ENCODE results near the gene GEMIN5.
"Not testable (repeated sequence)": the region's sequence is repeated elsewhere in the genome, so short reads cannot be mapped to it uniquely, and the experiment has no call there.

The GEMIN5 gene, protein sequence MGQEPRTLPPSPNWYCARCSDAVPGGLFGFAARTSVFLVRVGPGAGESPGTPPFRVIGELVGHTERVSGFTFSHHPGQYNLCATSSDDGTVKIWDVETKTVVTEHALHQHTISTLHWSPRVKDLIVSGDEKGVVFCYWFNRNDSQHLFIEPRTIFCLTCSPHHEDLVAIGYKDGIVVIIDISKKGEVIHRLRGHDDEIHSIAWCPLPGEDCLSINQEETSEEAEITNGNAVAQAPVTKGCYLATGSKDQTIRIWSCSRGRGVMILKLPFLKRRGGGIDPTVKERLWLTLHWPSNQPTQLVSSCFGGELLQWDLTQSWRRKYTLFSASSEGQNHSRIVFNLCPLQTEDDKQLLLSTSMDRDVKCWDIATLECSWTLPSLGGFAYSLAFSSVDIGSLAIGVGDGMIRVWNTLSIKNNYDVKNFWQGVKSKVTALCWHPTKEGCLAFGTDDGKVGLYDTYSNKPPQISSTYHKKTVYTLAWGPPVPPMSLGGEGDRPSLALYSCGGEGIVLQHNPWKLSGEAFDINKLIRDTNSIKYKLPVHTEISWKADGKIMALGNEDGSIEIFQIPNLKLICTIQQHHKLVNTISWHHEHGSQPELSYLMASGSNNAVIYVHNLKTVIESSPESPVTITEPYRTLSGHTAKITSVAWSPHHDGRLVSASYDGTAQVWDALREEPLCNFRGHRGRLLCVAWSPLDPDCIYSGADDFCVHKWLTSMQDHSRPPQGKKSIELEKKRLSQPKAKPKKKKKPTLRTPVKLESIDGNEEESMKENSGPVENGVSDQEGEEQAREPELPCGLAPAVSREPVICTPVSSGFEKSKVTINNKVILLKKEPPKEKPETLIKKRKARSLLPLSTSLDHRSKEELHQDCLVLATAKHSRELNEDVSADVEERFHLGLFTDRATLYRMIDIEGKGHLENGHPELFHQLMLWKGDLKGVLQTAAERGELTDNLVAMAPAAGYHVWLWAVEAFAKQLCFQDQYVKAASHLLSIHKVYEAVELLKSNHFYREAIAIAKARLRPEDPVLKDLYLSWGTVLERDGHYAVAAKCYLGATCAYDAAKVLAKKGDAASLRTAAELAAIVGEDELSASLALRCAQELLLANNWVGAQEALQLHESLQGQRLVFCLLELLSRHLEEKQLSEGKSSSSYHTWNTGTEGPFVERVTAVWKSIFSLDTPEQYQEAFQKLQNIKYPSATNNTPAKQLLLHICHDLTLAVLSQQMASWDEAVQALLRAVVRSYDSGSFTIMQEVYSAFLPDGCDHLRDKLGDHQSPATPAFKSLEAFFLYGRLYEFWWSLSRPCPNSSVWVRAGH (N-terminal part only)

DNA sequence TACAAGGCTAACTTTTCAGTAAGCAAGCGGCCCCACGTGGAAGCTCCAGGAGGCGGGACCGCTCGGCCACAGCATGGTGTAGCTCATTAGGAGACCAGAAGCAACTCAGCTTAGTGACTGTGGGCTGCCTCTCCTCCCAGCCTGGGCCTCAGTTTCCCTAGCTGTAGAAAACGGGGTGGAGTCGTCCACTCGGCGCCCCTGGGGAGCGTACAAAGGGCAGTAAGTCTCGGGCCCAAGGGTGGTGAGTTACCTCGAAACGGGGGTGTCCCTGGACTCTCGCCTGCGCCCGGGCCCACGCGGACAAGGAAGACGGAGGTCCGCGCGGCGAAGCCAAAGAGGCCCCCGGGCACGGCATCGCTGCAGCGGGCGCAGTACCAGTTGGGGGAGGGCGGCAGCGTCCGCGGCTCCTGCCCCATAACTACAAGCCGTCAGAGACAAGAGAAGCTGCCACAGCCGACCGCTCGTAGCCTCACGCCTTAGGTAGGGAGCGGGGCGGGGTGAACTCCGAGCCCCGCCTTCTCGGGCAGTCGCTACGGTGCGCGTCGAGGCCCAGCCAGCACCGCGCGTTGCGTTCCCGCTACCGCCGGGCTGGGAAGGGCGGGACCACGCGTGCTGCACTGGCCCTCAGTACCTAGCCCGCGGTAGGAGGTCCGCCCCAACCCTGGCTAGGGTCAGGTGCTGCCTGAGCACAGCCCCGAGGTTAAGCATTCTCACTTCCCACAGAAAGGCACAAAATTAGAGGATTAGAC, at the start of gene GEMIN5:
Gene GEMIN5 (minus strand): TSS at position 494 of the 749 bp plus-strand sequence. CDS start 78 bp downstream, at position 416.
- DNase-seq (ENCODE audit: low read depth, low spot score), result peak; percentile 94

DNA sequence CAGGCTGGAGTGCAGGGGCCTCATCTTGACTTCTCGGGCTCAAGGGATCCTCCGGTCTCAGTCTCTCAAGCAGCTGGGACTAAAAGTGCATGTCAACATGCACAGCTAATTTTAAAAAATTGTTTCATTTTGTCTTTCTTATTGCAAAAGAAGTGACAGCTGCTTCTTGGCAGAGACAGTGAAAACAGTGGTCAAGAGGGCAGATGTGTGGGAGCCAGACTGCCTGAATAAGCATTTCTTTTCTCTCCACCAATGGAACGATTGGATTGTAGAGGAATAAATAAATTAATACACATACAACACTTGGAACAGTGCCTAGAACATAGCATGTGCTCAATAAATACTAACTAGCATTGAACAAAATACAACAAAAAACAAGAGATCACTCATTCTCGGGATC, 48.1 kb upstream of the GEMIN5 start:
- no peak for DNase-seq (ENCODE audit: low read depth, low spot score)

DNA sequence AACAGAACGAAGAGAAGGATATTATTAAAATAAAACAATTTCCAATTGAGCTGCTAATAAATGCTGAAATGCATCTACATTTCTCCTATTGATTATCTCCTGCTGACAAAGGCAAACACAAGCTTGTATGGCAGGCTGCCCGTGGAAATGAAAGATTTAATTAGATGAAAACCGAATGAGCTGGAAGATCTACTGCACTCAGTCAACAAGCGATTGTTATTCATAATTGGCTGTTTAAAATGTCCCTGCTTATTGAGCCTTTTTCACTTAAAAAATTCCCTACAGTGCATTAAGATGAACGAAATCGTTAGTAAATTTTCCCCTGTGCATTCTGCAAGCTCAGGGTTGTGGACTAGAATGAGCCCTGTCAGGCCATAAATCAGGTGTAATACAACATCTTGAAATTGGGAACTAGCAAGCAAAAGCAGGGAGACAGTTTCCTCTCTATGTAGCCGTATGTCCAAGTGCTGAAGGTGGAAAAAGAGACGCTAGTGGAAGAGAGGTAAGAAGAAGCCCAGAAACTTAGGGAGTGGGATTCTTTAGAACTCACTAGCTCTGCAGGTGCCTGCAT, 47.0 kb upstream of the GEMIN5 start:
- no peak for DNase-seq (ENCODE audit: low read depth, low spot score)

DNA sequence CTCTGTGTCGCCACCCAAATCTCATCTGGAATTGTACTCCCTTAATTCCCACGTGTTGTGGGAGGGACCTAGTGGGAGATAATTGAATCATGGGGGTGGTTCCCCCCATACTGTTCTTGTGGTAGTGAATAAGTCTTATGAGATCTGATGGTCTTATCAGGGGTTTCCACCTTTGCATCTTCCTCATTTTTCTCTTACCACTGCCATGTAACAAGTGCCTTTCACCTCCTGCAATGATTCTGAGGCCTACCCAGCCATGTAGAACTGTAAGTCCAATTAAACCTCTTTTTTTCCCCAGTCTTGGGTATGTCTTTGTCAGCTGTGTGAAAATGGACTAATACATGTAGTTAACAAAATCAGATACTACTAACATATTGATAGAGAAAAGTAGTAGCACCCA, 40.3 kb upstream of the GEMIN5 start:
- not testable (repeated sequence) for DNase-seq (ENCODE audit: low read depth, low spot score)

DNA sequence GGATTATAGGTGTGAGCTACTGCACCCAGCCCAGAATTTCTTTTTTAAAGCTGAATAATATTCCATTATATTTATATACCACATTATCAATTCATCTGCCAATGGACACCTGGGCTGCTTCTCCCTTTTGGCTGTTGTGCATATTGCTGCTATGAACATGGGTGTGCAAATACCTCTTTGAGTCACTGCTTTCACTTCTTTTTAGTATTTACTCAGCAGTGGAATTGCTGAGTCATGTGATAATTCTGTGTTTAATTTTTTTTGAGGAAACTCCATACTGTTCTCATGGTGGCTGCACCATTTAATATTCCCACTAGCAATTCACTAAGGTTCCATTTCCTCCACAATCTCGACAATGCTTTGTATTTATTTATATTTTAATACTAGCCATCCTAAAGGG, 39.4 kb upstream of the GEMIN5 start:
- peak; percentile 11 for DNase-seq (ENCODE audit: low read depth, low spot score)

DNA sequence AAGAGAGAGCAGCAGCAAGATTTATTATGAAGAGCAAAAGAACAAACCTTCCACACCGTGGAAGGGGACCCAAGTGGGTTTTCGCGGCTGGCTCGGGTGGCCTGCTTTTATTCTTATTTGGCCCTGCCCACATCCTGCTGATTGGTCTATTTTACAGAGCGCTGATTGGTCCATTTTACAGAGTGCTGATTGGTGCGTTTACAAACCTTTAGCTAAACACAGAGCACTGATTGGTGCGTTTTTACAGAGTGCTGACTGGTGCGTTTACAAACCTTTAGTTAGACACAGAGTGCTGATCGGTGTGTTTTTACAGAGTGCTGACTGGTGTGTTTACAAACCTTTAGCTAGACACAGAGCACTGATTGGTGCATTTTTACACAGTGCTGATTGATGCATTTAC, 38.1 kb upstream of the GEMIN5 start:
- DNase-seq (ENCODE audit: low read depth, low spot score), result not testable (repeated sequence)

DNA sequence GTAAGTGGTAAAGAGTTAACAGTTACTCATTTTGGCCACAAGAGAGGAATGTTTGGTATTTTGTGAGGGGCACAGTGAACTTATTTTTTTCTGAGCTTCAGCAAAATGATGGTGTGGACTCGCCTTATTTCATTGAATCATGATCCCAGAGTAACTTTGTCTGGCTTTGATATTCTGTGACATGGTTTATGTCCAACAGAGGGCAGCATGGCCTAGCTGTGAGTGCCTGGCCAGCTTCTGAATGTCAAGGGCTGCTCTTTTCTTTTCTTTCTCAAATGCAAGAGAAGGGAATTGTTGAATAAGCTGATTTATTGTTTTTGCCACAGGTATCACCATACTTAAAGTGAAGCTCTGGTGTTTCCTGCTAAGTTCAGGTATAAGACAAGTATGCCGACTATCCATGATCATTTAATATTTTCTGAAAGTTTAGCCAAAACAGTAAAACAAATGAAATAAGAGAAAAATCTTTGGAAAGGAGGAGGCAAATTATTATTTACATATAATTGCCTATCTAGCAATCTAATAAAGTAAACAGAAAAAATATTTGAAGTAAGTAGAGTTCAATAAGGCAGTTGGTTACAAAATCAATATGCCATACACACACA, 34.6 kb upstream of the GEMIN5 start:
- peak; percentile 71 for DNase-seq (ENCODE audit: low read depth, low spot score)

DNA sequence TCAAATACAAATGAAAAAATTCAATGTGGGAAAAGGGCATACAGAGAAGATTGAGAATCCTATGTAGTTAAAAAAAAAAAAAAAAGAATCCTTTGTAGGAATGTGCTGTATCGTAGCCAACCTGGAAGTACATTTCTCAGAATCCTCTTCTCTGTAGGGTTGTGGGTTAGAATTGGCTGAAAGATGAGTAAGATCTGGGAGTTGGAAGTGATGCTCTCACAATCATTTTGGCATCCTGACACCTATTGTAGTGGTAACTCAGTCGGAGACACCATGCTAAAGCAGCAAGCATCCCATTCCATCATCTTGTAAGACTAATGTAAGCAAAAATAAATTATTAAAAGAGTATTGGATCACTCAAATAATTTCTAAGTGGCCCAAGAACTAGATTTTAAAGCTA, 33.5 kb upstream of the GEMIN5 start:
- peak; percentile 33 for DNase-seq (ENCODE audit: low read depth, low spot score)

DNA sequence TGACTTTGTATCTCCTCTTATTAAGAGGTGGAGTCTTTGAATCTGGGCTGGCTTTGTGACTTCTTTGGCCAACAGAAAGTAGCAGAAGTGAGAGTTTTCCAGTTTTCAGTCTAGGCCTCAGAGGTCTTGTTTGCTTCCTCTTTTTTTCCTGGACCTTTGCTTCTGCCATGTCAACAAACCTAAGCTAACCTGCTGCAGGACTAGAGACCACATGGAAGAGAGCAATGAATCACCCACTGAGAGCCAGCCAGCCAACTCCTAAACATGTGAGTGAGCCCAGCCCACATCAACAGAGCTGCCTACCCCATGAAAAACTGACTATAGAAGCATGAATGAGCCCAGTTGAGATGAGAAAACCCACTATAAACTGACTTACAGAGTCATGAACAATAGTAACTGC, 32.7 kb upstream of the GEMIN5 start:
- peak; percentile 51 for DNase-seq (ENCODE audit: low read depth, low spot score)

DNA sequence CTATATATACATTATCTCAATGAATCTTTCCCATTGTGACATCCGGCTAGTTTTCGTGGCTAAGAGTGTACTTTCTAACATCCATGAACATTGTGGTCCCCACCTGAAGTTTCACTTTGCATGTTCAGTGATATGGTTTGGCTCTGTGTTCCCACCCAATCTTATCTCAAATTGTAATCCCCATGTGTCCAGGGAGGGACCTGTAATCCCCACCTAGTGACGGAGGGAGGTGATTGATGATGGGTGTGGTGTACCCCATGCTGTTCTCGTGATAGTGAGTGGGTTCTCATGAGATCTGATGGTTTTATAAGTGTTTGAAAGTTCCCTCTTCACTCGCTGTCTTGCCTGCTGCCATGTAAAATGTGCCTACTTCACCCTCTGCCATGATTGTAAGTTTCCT, 30.9 kb upstream of the GEMIN5 start:
- no peak for DNase-seq (ENCODE audit: low read depth, low spot score)

DNA sequence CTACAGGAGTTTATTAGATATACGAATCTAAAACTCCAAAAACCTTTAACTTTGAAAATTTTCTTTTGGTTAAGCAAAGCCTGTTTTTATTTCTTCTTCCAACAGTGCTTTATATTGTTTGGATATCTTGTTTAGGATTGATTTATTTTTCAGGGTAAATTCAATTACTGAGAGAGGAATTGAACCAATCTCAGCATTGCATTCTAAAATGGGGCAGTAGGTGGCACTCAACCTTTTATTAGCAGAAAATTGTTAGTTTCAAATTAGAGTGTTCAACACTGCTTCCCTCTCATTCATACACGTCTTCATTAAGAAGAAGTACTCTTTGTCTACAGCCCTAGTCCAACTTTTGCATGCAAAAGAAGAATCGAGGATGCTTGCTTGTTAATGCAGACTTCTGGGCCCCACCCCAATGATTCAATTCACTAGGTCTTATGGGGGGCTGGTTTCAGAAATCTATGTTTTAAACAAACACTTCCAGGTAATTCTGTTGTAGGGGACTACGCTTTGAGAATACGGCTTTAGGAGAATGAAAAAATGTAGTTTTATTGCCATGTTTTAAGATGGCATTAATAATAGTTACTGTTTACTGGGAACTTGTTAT, 29.5 kb upstream of the GEMIN5 start:
- DNase-seq (ENCODE audit: low read depth, low spot score), result peak; percentile 17

DNA sequence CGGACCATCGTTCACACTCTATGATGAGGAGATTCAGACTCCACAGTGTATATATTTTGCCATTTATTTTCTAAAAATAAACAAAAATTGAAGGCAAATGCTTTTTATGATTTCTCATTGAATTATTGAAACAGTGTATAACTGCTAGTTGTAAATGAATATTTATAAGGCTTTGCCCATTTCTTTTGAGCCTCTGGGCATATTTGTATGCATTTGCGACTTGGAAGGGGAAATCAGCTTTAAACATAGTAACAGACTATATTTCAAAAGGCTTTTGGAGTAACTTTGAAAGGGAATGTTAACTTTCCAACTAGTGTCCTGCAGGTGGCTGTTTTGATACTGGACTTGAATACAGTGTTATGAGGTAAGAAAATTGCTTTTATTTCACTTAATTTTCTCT, 28.9 kb upstream of the GEMIN5 start:
- DNase-seq (ENCODE audit: low read depth, low spot score), result no peak

DNA sequence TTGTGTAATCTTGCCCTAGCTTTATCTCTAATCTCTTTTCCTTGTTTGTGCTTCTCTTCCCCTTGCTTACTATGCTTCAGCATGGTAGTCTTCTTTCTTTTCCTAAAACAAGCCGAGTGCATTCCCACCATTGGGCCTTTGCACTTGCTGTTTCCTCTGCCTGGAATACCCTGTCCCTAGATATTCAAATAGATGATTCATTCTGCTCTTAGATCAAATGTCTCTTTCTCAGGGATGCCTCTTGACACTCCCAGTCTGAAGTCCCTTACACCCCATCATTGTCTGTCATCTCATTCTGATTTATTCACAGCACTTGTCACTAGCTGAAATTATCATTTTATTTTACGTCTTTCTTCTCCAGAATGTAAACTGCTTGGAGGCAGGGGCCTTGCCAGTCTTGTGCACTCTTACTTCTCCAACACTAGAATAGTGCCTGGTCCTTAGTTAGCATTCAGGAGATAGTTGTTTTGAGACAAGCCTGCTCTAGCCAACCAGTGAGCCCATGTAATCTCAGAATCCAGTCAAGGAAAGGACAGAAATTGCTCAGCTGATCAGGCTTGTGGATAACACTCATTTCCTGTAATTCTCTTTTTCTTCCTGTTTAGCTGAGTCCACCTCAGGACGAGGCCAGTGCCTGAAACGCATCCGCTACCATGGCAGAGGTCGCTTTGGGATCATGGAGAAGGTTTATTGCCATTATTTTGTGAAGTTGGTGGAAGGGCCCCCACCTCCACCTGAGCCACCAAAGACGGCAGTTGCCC, 28.2 kb upstream of the GEMIN5 start:
- DNase-seq (ENCODE audit: low read depth, low spot score), result no peak

DNA sequence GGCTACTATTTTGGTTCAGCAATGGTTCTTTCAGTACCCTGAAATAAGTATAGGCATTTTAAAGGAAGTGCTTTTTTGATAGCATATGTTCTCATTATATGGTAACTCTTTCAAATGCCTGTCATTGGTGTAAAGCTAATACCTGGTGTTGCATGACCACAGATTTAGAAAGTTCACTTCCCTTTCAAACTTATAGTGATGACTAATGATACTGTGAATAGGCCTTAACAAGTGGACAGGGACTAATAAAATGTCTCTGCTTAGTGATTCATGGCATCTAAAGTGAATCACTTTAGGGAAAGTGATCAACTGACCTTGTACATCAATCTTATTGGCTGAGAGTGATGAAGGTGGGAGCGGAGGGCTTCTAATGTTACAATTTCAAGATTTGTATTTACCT, 24.5 kb upstream of the GEMIN5 start:
- peak; percentile 7 for DNase-seq (ENCODE audit: low read depth, low spot score)

DNA sequence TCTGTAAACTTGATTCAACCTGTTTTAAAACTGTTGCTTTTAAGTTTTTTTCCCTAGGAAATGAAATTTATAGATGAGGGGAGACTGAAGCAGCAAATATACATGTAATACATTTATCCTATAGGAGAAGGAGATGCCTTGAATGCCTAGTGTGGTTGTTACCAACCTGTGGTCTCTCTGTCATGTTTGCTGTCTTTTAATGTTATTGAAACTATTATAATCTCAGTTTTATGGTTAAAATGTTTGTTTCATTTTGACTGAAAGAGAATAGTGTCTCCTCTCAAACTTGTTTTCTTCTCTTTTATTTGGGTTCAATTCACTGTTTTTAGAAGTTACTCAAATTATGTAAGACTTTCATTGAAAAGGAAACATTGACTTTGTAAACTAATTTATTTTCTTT, 18.7 kb upstream of the GEMIN5 start:
- DNase-seq (ENCODE audit: low read depth, low spot score), result no peak

DNA sequence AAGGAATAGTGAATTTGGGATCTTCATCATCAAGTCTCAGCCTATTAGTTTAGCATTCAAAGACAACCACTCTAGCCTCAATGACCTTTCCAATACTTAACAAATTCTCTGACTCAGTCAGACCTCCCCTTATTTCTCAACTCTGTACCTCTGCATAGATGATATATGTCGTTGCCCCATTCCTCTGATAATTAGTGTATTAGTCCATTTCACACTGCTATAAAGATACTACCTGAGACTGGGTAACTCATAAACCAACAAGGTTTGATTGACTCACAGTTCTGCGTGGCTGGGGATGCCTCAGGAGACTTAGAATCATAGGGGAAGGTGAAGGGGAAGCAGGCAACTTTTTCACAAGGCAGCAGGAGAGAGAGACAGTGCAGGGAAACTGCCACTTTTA, 11.8 kb upstream of the GEMIN5 start:
- DNase-seq (ENCODE audit: low read depth, low spot score), result no peak

DNA sequence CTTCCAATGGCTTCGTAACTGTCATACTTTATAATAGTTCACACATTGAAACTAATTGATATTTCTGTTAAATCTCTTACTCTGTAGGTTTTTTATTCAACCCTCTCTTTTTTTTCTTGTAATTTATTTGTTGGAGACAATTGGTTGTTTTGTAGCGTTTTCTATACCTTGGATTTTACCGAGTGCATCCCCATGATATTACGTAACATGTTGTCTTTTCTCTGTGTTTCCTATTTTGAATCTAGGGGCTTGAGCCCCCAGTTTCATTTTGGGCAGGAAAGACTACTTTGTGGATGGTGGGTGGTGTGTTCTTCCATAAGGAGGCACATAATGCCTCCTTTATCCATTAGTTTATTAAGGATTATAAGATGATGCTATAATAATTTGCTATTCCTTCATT, 10.3 kb upstream of the GEMIN5 start:
- no peak for DNase-seq (ENCODE audit: low read depth, low spot score)

DNA sequence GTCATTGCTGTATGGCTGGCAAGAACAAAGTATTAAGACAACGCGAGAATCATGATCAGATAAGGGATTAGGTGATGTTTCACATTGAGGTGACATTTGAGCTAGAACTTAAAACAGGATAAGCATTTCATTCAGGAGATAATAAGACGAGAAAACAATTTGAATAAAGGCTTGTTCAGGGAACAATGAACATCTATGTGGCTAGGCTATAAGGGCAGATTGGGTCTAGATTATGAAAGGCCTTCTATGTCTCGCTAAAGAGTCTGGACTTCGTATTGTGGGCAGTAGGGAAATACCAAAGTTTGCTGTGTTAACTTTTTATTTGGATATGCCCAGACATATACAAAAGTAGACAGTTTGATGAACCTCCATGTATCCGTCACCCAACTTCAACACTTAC, 9.8 kb upstream of the GEMIN5 start:
- DNase-seq (ENCODE audit: low read depth, low spot score), result no peak

DNA sequence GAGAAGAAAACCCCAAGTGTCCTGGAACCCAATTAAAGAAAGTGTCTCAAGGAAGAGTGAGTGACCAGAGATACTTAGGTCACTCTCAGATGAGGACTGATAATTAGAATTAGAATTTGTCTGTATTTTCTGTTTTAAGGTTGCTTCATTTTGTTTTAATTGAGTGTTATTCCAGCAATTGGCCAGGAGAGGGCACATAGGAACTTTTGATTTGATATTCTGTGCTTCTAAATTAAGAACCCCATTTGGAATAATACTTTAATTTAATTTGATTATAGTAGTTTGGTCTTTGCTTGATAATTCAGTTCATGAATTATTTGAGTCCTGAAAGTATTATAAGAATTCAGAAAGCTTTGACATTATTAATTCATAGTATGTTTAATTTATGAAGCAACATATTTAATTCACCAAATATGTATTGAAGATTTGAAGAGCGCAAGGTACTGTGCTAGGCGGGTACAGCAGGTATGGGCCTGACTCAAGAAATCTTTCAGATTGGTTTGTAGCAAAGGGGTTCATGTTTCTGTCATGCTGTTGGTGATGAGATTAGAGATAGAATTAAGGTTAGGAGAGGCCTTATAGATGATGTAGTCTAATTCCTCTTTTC, 7.8 kb upstream of the GEMIN5 start:
- DNase-seq (ENCODE audit: low read depth, low spot score), result peak; percentile 28

Data from astrocyte of the hippocampus (primary cell).